Duodenal mucosa (tissue), 2 donors: ENCODE measurements around the gene ADK.
"Not testable (repeated sequence)": the region's sequence is repeated elsewhere in the genome, so short reads cannot be mapped to it uniquely, and the experiment has no call there.

ENCODE experiments used
- H3K27ac ChIP-seq: one replicate; pipeline ENCODE4 v1.7.0; 2013; ENCODE audit warnings: low read depth, low read length
- H3K27me3 ChIP-seq, 2 donors: one replicate each; pipeline ENCODE4 v1.7.0; 2013; ENCODE audit warnings: low read length in 2 of 2, control low read depth in 1 of 2; ENCODE audit not compliant: insufficient read depth in 2 of 2, control insufficient read depth in 1 of 2
- H3K36me3 ChIP-seq, 2 donors: one replicate each; pipeline ENCODE4 v1.7.0; 2013; ENCODE audit warnings: low read length in 2 of 2, control low read depth in 1 of 2; ENCODE audit not compliant: insufficient read depth in 2 of 2, control insufficient read depth in 1 of 2
- H3K4me1 ChIP-seq, 2 donors: one replicate each; pipeline ENCODE4 v1.7.0; 2013; ENCODE audit warnings: low read length in 2 of 2, control low read depth in 1 of 2; ENCODE audit not compliant: insufficient read depth in 2 of 2, control insufficient read depth in 1 of 2
- H3K4me3 ChIP-seq, 2 donors: one replicate each; pipeline ENCODE4 v1.7.0; 2013; ENCODE audit warnings: low read length in 2 of 2, low read depth in 1 of 2
- H3K9ac ChIP-seq, 2 donors: one replicate each; pipeline ENCODE4 v1.7.0; 2013; ENCODE audit warnings: low read length in 2 of 2, low read depth in 1 of 2
- H3K9me3 ChIP-seq, 2 donors: one replicate each; pipeline ENCODE4 v1.7.0; 2013; ENCODE audit warnings: low read length in 2 of 2, control low read depth in 1 of 2; ENCODE audit not compliant: control insufficient read depth in 1 of 2

ADK gene

GRCh38 chr10:74502963-74503608, 352.1 kb downstream of the ADK start:
- Histone ChIP-seq H3K36me3 (no peaks in the 10 kb centered on the region), H3K4me3 (no peak overlapping the region), H3K9me3 (no peaks in the 10 kb centered on the region), H3K9ac (no peak overlapping the region), H3K4me1 (no peaks in the 10 kb centered on the region), H3K27me3 (no peaks in the 10 kb centered on the region), H3K27ac (no peak overlapping the region)

DNA sequence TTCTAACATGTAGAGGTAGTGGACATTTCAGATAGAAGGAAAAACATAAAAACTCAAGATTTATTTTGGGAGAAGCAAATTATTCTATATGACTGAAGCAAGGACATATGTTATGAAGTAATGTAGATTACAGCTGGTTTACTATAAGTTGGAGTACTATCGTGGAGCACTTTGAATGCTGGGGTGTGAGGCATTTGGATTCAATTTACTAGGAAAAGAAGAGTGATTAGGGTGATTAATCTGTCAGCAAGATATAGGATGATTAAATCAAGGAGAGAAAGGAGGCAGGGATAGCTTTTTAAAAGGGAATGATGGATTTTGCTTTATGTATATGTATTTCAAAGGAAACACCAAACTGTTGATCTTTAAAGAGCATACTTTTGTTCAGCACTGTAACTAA, 356.9 kb downstream of the ADK start:
- Histone ChIP-seq H3K9ac (no peak overlapping the region), H3K36me3 (no peaks in the 10 kb centered on the region), H3K9me3 (peaks cover 8 to 10% of the 10 kb centered on the region in 2 donors), H3K4me3 (no peak overlapping the region), H3K27me3 (no peaks in the 10 kb centered on the region), H3K27ac (no peak overlapping the region), H3K4me1 (no peaks in the 10 kb centered on the region)

DNA sequence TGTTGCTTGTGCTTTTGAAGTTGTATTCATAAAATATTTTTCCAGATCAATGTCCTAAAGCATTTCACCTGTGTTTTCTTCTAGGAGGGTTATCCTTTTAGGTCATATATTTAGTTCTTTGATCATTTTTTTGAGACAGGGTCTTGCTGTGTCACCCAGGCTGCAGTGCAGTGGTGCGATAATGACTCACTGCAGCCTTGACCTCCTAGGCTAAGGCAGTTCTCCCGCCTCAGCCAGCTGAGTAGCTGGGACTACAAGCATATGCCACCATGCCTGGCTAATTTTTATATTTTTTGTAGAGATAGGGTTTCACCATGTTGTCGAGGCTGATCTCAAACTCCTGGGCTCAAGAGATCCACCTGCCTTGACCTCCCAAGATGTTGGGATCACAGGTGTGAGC, 359.6 kb downstream of the ADK start:
- H3K27me3 ChIP-seq = no peaks in the 10 kb centered on the region

GRCh38 chr10:74511051-74511450, 360.0 kb downstream of the ADK start:
- no peak overlapping the region for H3K4me3 ChIP-seq
- peaks cover 8 to 23% of the 10 kb centered on the region in 2 donors for H3K9me3 ChIP-seq
- H3K36me3 ChIP-seq = no peaks in the 10 kb centered on the region
- H3K9ac ChIP-seq = no peak overlapping the region
- no peaks in the 10 kb centered on the region for H3K27me3 ChIP-seq
- H3K27ac ChIP-seq = no peak overlapping the region
- no peaks in the 10 kb centered on the region for H3K4me1 ChIP-seq

More for the DNA sequence above, 359.6 kb downstream of the ADK start:
- peaks cover 8 to 23% of the 10 kb centered on the region in 2 donors for H3K9me3 ChIP-seq
- H3K4me3 ChIP-seq = no peak overlapping the region
- H3K27ac ChIP-seq = no peak overlapping the region
- H3K36me3 ChIP-seq = no peaks in the 10 kb centered on the region
- H3K4me1 ChIP-seq = no peaks in the 10 kb centered on the region
- H3K9ac ChIP-seq = no peak overlapping the region

GRCh38 chr10:74514322-74514721, 363.3 kb downstream of the ADK start:
- Histone ChIP-seq H3K9ac (no peak overlapping the region), H3K36me3 (no peaks in the 10 kb centered on the region), H3K9me3 (peaks cover 8 to 23% of the 10 kb centered on the region in 2 donors), H3K4me1 (no peaks in the 10 kb centered on the region), H3K4me3 (no peak overlapping the region), H3K27ac (no peak overlapping the region), H3K27me3 (no peaks in the 10 kb centered on the region)

- H3K4me3 ChIP-seq = no peak overlapping the region
- no peaks in the 10 kb centered on the region for H3K4me1 ChIP-seq
- no peak overlapping the region for H3K27ac ChIP-seq
- no peaks in the 10 kb centered on the region for H3K27me3 ChIP-seq
- peaks cover 0 to 12% of the 10 kb centered on the region in 2 donors for H3K9me3 ChIP-seq
- H3K9ac ChIP-seq = no peak overlapping the region
- no peaks in the 10 kb centered on the region for H3K36me3 ChIP-seq
Observed at GRCh38 chr10:74518061-74518460, 367.0 kb downstream of the ADK start.

DNA sequence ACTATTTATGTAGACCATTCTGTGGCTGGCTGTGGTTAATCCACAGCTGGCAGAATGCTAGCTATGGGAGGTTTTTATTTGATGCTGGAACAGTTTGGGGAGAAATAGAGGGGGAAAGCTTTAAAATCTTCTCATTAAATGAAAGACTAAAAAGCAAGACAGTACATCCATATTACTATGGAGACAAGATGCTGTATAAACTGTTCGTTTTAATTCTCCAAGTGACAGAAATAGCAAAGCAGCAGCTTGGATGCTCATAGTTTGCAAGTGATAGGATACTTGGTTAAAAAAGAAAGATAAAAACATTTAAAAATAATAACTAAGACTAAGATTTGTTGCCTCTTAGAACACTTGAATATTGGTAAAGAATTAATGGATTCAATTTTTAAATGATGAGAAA, 370.5 kb downstream of the ADK start:
- no peak overlapping the region for H3K9ac ChIP-seq
- H3K36me3 ChIP-seq = no peaks in the 10 kb centered on the region
- no peaks in the 10 kb centered on the region for H3K4me1 ChIP-seq
- no peaks in the 10 kb centered on the region for H3K9me3 ChIP-seq
- no peak overlapping the region for H3K27ac ChIP-seq
- no peak overlapping the region for H3K4me3 ChIP-seq
- H3K27me3 ChIP-seq = no peaks in the 10 kb centered on the region

DNA sequence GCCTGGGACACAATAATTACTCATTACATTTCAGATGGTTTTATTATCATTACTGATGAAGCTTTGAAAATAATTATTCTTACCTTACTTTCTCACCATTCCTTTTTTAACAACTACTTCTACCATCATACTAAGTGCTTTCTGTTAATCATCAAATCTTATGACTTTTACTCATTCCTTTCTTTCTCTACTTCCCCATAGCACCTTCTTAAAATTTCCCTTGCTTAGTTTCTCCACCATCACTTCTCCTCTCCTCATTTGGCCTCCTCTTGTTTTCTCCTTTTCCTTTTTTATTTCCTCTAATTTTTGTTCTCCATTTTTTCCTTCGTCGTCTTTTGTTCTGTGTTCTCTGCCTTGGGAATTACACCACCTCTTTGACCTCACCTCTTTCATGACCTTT, 372.2 kb downstream of the ADK start:
- Histone ChIP-seq H3K36me3 (no peaks in the 10 kb centered on the region), H3K27me3 (no peaks in the 10 kb centered on the region), H3K27ac (no peak overlapping the region), H3K9ac (no peak overlapping the region), H3K4me3 (no peak overlapping the region), H3K4me1 (no peaks in the 10 kb centered on the region), H3K9me3 (no peaks in the 10 kb centered on the region)

DNA sequence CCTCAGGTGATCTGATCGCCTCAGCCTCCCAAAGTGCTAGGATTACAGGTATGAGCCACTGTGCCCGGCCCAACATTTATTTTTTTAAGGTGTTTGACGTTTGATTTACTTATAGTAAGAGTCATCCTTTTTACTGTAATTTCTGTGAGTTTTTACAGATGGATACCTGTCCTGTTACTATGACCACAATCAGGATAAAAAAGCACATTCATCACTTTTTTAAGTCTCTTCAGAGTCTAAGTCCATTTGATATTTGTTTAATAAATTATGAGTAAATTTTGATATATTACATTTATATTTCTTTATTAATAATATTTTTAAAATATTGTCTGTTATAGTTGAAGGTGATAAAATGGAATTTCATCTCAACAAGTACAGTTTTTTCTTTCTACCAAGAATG, 374.9 kb downstream of the ADK start:
- no peaks in the 10 kb centered on the region for H3K36me3 ChIP-seq
- no peaks in the 10 kb centered on the region for H3K27me3 ChIP-seq

GRCh38 chr10:74527611-74528010, 376.6 kb downstream of the ADK start:
- not testable (repeated sequence) for H3K27ac ChIP-seq

More for the DNA sequence above, 374.9 kb downstream of the ADK start:
- no peaks in the 10 kb centered on the region for H3K4me1 ChIP-seq
- no peak overlapping the region for H3K27ac ChIP-seq
- no peak overlapping the region for H3K4me3 ChIP-seq
- no peak overlapping the region for H3K9ac ChIP-seq
- H3K9me3 ChIP-seq = no peaks in the 10 kb centered on the region

DNA sequence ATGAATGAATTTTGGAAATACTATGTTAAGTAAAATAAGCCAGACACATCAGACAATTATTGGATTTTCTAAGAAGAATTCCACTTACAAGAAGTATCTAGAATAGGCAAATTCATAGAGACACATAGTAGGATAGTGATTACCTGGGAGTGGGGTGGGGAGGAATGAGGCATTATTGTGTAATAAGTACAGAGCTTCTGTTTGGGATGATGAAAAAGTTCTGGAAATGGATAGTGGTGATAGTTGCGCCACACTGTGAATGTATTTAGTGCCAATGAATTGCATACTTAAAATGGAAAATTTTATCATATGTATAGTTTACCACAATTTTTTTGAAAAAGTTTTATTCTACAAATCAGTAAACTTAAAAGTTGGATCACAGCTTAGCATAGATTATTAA, 378.2 kb downstream of the ADK start:
- Histone ChIP-seq H3K9me3 (no peaks in the 10 kb centered on the region), H3K27ac (no peak overlapping the region), H3K4me1 (no peaks in the 10 kb centered on the region), H3K27me3 (no peaks in the 10 kb centered on the region), H3K36me3 (no peaks in the 10 kb centered on the region), H3K9ac (no peak overlapping the region), H3K4me3 (no peak overlapping the region)

More at GRCh38 chr10:74527611-74528010, 376.6 kb downstream of the ADK start:
- H3K9ac ChIP-seq, H3K4me1 ChIP-seq, H3K4me3 ChIP-seq, H3K36me3 ChIP-seq, H3K9me3 ChIP-seq, H3K27me3 ChIP-seq: not testable (repeated sequence)
